Head of caudate nucleus (tissue), 42 donors: ENCODE results near the gene BLOC1S3.
A peak's percentile ranks its signal among the peaks of the same experiment; 100 is the strongest.

Source experiments
- DNase-seq, 42 donors: peaks; one replicate each; pipeline versions ENCODE4 v3.0.0 to v3.0.0-alpha.2; 2020 to 2021; ENCODE audit warnings: mixed read lengths in 7 of 42
- intact Hi-C: fragments of 100-400 bp; cut with DNase I; formaldehyde crosslinking; loops from one replicate; pipeline ENCODE4 v1.15.0; 2022

Gene BLOC1S3

GRCh38 chr19:45159210-45159970 is 19.2 kb upstream of the BLOC1S3 start:
- DNase-seq: no peak
- intact Hi-C loops: no loop called here

- DNase-seq: no peak
- intact Hi-C loops: no loop called here
Measured at GRCh38 chr19:45159971-45160324, 18.6 kb upstream of the BLOC1S3 start.

DNA sequence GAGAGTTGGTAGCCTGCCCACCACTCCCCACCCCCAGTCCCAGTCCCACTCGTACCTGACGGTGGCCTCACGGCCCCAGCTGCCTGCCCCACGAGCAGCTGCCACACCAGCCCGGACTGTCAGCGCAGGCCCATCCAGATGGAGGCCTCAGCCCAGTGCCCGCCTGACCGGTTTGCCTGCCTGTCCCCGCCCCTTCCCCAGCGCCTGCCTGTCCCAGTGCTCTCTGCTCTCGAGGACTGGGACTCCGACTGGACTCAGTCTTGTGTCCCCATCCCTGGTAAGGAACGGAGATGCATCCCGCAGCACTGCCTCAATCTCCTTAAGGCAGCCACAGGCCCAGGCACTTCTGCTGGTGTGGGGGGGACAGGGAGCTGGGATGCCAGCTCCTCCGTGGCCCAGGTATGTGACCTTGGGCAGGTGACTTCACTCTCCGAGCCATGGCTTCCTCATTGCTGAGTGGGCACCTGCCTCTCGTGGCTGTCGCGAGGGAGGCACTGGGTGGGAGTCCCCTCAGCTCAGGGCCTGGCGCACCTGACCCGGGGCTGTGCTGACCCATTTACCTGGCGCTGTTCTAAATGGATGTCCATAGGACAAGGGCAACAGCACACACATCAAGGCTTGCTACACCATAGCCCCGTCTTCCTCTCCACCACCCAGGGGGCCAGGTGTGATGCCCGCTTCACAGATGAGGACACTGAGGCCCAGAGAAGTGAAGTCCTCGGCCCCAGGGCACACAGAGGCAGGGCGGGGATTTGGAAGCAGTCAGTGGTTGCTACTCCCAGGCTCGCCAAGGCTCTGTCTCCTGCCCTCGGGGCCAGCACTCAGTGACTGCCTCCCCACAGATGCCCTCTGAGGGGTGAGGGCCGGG is 17.5 kb upstream of the BLOC1S3 start, which contains the start of gene NKPD1:
Gene NKPD1, minus strand, starts transcription at position 113 of the 868 bp plus-strand sequence. CDS start 832 bp downstream, outside the sequence.
- no peak for DNase-seq
- intact Hi-C loops: no loop called here

DNA sequence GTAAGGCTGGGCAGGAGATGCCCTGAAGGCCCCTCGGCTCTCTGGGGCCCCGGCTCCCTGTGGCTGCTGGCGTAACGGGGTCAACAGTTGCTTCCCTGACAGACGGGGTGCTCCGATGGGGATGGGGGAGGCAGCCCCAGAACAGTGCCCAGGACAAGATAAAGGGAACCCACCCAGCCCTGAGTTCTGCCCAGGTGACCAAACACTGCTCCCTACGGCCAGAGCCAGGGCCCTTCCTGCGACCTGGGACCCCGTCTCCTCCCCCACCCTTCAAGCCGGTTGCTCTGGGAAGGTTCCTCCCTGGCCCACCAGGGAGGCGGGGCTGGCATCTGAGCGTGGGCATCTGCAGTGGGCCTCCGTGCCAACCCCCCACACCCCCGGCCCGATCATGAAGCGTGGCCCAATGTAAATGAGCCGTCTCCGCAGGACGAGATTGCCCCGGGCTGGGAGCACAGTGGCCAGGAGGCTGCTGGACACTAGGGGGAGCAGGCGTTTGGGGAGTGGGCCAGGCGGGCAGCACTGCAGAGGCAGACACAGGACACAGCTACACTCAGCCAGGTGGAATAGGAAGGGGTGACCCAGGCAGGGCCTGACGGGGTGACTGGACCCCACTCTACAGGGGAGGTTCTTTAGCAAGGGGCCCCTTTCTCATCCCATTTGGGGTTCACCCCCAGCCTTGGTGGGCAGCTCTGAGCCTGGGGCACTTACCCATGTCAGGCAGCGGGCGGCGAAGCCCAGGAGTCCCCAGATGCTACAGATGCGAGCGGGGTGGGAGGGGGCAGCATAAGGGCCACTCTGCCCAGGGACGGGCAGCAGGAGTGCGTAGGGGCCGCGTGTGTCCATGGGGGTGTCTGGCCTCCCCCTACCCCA is 16.6 kb upstream of the BLOC1S3 start:
- peak in 3 of 42 donors; percentile 20 to 60 (median 28) for DNase-seq
- intact Hi-C loops: no loop called here

GRCh38 chr19:45162608-45163143 is 15.9 kb upstream of the BLOC1S3 start:
- intact Hi-C loops: no loop called here
- no peak for DNase-seq

- DNase-seq: no peak
- intact Hi-C loops: no loop called here
Measured at GRCh38 chr19:45163156-45163555, 15.4 kb upstream of the BLOC1S3 start.

- intact Hi-C loops: no loop called here
- no peak for DNase-seq
Measured at GRCh38 chr19:45163751-45164460, 14.7 kb upstream of the BLOC1S3 start.

- no peak for DNase-seq
- intact Hi-C loops: no loop called here
Measured at GRCh38 chr19:45164577-45165335, 13.8 kb upstream of the BLOC1S3 start.

DNA sequence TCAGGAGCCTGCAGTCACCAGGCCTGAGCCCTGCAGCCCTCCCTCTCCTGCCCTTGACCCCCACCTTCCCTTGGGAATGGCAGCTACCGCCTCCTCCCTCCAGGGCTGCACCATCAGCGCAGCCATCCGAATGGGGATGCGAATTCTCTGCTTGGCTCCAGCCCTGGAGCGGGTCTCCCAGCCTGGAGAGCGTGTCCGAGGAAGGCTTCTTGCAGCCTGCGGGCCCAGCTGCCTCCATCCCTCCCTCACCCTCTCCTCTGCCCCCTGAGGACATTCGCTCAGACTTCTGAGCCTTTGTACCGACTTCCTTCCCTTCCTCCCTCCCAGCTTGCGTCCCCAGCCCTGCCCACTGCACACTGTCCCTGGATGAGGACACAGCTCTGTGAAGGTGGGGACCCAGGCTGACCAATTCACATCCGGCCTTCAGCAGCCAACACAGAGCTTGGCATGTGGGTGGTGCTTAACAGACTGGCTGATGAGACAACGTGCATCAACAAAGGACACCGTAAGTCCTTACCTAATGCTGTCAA is 11.8 kb upstream of the BLOC1S3 start:
- no peak for DNase-seq
- intact Hi-C loops: no loop called here

DNA sequence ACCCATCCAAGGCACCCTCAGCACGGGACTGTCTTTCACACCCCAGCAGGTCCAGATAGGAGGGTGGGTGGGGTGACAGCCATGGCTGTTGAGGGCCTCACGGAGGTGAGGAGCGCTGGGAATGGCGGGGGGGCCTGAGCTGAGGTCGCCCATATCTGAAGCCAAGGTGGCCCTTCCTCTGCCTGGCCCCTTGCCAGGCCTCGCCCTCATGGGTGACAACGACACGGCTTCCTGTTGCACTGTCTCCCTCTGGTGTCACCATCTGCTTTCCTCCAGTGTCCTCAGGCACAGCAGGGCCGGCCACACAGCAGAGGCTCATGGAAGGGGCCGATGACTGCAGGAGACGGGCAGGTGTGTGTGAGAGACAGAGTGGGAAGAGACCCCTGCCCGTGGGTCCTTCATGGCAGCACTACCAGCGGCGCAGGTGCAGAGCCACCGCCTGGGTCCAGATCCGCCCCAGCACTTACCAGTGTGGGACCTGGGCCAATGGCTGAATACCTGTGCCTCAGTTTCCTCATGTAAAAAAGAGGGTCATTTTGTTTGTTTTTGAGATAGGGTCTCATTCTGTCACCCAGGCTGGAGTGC is 9.7 kb upstream of the BLOC1S3 start:
- intact Hi-C loops: no loop called here
- DNase-seq: no peak

- DNase-seq: no peak
- intact Hi-C loops: no loop called here
Measured at GRCh38 chr19:45169602-45170001, 9.0 kb upstream of the BLOC1S3 start.

GRCh38 chr19:45170146-45171106 is 8.2 kb upstream of the BLOC1S3 start:
- DNase-seq: no peak
- intact Hi-C loops: no loop called here

GRCh38 chr19:45171211-45171623 is 7.4 kb upstream of the BLOC1S3 start:
- DNase-seq: no peak
- intact Hi-C loops: no loop called here

DNA sequence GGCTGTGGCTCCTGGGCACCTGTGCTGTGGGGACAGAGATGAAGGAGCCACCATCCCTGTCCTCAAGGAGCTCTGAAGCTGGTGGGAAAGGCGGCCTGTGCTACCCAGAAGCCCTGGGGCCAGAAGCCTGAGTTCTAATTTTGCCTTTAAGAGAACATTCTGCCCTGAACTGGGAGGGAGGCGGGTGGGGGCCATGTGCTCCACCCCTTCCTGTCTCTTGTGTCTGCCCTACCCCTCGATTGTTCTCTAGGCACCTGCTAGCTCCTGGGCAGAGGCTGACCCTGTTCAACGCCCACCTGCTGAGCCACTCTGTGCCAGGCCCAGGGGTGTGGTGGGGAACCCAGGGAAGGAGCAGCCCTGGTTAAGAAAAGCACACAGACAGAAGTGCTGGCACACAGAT is 6.4 kb upstream of the BLOC1S3 start:
- DNase-seq: no peak
- intact Hi-C loops: no loop called here

- intact Hi-C loops: no loop called here
- DNase-seq: no peak
Measured at GRCh38 chr19:45172611-45173208, 5.9 kb upstream of the BLOC1S3 start.

GRCh38 chr19:45173816-45174215 is 4.8 kb upstream of the BLOC1S3 start:
- no peak for DNase-seq
- intact Hi-C loops: no loop called here
